Aorta (tissue), 5 donors: Measurements from ENCODE around the gene FTSJ1. TPM values are rescaled to one million over a fixed set of nuclear protein-coding genes. Genes with fewer than 3 reads are reported as not detected.
A peak's percentile ranks its signal among the peaks of the same experiment; 100 is the strongest.
"Not testable (repeated sequence)": the region's sequence is repeated elsewhere in the genome, so short reads cannot be mapped to it uniquely, and the experiment has no call there.

ENCODE experiments used
- ATAC-seq: fragments of 200-7000 bp; cut with Tn5 transposase; one replicate; pipeline ENCODE4 v1.9.1; 2022; ENCODE audit warnings: moderate library complexity; ENCODE audit not compliant: low FRiP score
- DNase-seq, 2 donors: peaks; one replicate each; pipeline ENCODE4 v3.0.0-alpha.2; 2020
- H3K27ac ChIP-seq, 2 donors: one replicate each; pipeline ENCODE4 v1.5.1; 2013; ENCODE audit warnings: low read length in 2 of 2, mild to moderate bottlenecking in 2 of 2, moderate library complexity in 2 of 2, control low read depth in 1 of 2, inconsistent platforms in 1 of 2, low read depth in 1 of 2
- H3K27me3 ChIP-seq, 2 donors: one replicate each; pipeline ENCODE4 v1.6.1; 2013; ENCODE audit warnings: control low read depth in 1 of 2, low read length in 1 of 2, mild to moderate bottlenecking in 1 of 2, moderate library complexity in 1 of 2; ENCODE audit not compliant: insufficient read depth in 2 of 2, control insufficient read depth in 1 of 2
- H3K36me3 ChIP-seq, 2 donors: one replicate each; pipeline ENCODE4 v1.6.1; 2013; ENCODE audit warnings: control low read depth in 1 of 2, low read length in 1 of 2, mild to moderate bottlenecking in 1 of 2; ENCODE audit not compliant: insufficient read depth in 2 of 2, control insufficient read depth in 1 of 2
- H3K4me1 ChIP-seq, 2 donors: one replicate each; pipeline ENCODE4 v1.6.1; 2013; ENCODE audit warnings: low read length in 2 of 2, control low read depth in 1 of 2, mild to moderate bottlenecking in 1 of 2, moderate library complexity in 1 of 2; ENCODE audit not compliant: insufficient read depth in 2 of 2, control insufficient read depth in 1 of 2
- H3K4me3 ChIP-seq, 2 donors: one replicate each; pipeline ENCODE4 v1.5.1; 2013; ENCODE audit warnings: low read length in 2 of 2, control low read depth in 1 of 2, mild to moderate bottlenecking in 1 of 2
- H3K9me3 ChIP-seq: one replicate; pipeline ENCODE4 v1.6.1; 2013; ENCODE audit warnings: mild to moderate bottlenecking, low read length; ENCODE audit not compliant: control insufficient read depth
- WGBS, 2 donors: extraction: QIAGEN DNeasy Blood & Tissue Kit; methylation state at CpG; one replicate each; pipeline ENCODE4 v1.1.7; 2013; 5-methylcytosine and 5-hydroxymethylcytosine counted together
- intact Hi-C, 2 donors: fragments of 100-400 bp; cut with DNase I; formaldehyde crosslinking; loops; one replicate each; pipeline versions ENCODE4 v1.14.2 to v1.15.0; 2022
- long read RNA-seq, 2 donors: library from polyadenylated mRNA; unstranded; transcript quantifications; one replicate each; pipeline ENCODE4 v2.0.0, GENCODE V29; 2020 to 2021
- polyA plus RNA-seq, 2 donors: library from polyadenylated mRNA; stranded (reverse); fragments of 200-250 nt; gene quantifications; one replicate each; pipeline ENCODE4 v1.2.3, GENCODE V29; 2013
- total RNA-seq, 2 donors: library from RNA; stranded (reverse); fragmentation: NEBNext Ultra II Directional; extraction: Animal tissue kit (Norgen Biotek cat#: 25700); gene quantifications; one replicate each; pipeline ENCODE4 v1.2.1, GENCODE V29; 2021
- donor health status: healthy with polysubstance abuse.
- donor health status: Bipolar disorder and iron deficiency.
- donor health status: DM: no; HTN: no; CAD: no.
- donor health status: DM: no; HTN: no; CAD: no.
- donor health status: DM: yes; HTN: yes; CAD: no.

FTSJ1 gene, protein sequence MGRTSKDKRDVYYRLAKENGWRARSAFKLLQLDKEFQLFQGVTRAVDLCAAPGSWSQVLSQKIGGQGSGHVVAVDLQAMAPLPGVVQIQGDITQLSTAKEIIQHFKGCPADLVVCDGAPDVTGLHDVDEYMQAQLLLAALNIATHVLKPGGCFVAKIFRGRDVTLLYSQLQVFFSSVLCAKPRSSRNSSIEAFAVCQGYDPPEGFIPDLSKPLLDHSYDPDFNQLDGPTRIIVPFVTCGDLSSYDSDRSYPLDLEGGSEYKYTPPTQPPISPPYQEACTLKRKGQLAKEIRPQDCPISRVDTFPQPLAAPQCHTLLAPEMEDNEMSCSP
- 10 to 100 TPM; 32.7 to 38.4 TPM for total RNA-seq
- 10 to 100 TPM; 28.5 to 45.1 TPM for polyA plus RNA-seq
- long read RNA-seq, donor 1, transcript FTSJ1-202 (13 exons, 1,892 nt) = major isoform, 68 of 174 reads
- long read RNA-seq, donor 1, partial matches to known transcripts = 11 of 174 reads
- long read RNA-seq, donor 1, other reads (novel, unspliced or antisense) = 92 of 174 reads
- long read RNA-seq, donor 2, transcript FTSJ1-202 (13 exons, 1,892 nt) = major isoform, 6 of 20 reads
- long read RNA-seq, donor 2, partial matches to known transcripts = 3 of 20 reads
- long read RNA-seq, donor 2, other reads (novel, unspliced or antisense) = 10 of 20 reads

DNA sequence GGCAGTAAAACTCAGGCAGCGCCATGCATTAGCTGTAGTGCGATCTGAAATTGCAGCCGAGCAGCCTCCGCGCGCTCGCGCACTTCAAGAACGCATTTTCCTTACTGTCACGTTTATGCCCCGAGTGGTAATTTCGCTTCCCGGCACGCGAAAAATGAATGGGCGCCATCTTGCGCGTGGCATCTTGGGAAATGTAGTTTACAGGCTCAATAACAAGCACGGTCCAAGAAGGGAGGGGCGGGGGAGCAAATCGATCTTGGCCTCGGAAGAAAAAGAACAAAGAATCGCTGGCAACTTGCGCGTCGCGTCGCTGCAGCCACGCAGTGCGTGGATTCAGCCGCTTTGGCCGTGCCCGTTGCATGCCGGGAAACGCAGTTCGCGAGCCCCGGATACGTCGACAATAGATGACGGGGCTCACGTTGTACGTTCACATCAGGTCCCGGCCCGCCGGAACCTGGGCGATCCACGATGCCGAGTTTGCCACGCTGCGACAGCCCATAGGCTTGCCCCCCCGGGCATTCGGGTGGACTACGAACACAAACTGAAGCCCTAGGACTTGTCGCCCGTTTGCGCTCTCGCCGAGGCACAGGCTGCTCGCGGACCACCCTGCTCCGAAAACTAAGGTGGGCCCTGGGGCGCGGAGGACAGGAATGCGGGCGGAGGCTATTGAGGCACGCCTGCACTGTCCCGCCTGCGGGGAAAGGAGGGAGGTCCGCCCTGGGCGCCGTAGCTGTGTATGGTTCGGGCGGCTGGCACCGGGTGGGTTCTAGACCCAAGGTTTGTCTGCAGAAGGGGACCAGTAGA lies at the start of gene FTSJ1:
Gene FTSJ1 (plus strand): TSS at position 426 of the 804 bp plus-strand sequence. CDS start 1,849 bp downstream, outside the sequence.
- Histone ChIP-seq H3K27ac (peak within 1 kb of the TSS in 1 of 2 donors; percentile 83), H3K4me3 (peak within 1 kb of the TSS; percentile 53 to 79), H3K4me1 (no peaks in the 10 kb centered on the region), H3K27me3 (no peaks in the 10 kb centered on the region), H3K36me3 (no peaks in the 10 kb centered on the region), H3K9me3 (no peaks in the 10 kb centered on the region)
- ATAC-seq (peak; percentile 93), DNase-seq (peak; percentile 94)
- intact Hi-C loops = no loop called here
- WGBS, 2 donors = 1 to 35% methylated on average over 75 of the region's 75 CpGs

DNA sequence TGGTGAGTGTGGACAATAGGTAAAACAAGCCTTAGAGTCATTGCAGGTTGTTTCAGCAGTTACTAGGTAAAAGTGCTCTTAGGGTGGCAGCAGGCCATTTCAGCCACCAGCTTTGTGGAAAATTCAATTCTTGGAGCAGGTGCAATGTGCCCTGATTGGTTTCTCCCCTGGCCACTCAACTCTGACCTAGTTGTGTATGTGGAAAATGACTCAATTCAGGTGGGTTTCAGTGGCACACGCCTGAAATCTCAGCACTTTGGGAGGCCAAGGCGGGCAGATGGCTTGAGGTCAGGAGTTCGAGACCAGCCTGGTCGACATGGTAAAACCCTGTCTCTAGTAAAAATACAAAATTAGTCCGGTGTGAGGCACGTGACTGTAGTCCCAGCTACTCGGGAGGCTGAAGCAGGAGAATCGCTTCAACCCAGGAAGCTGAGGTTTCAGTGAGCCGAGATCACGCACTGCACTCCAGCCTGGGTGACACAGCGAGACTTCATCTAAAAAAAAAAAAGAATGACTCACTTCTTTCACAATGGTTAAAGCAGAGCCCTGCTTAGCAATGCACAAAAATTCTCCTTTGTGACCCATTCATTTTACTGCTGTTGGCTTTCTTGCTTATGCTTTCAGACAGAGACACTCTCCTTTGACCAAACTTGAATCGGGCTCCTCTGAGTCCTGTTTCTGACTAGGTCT lies 48.8 kb upstream of the FTSJ1 start:
- ATAC-seq, H3K9me3 ChIP-seq, H3K27me3 ChIP-seq, DNase-seq, H3K4me3 ChIP-seq, intact Hi-C loops, H3K27ac ChIP-seq, H3K36me3 ChIP-seq, H3K4me1 ChIP-seq: not testable (repeated sequence)
- WGBS, 2 donors = no CpG with 5 or more reads among the region's 12 CpGs

DNA sequence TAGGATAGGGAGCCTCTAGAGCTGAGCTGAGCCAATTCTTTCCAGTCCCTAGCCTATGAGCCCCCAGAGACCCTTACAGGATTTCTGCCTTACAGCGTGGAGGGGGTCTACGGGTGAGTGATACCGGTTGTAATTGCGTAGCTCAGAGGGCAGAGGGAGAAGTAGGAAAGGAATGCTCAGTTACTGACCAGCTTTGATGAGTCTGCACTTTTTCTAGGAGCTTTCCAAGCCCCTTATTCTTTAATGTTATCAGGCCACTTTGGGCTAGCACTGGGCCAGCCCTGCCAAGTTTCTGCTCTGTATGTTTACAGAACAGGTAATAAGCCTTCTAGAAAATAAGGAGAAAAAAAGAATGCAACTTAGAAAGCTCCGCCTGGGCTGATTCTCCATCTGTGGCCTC lies 46.4 kb upstream of the FTSJ1 start:
- H3K27me3 ChIP-seq, DNase-seq, H3K4me3 ChIP-seq, H3K9me3 ChIP-seq, H3K4me1 ChIP-seq, H3K27ac ChIP-seq, ATAC-seq, intact Hi-C loops, H3K36me3 ChIP-seq: not testable (repeated sequence)
- 24 to 34% methylated on average over 5 of the region's 5 CpGs for WGBS, 2 donors

DNA sequence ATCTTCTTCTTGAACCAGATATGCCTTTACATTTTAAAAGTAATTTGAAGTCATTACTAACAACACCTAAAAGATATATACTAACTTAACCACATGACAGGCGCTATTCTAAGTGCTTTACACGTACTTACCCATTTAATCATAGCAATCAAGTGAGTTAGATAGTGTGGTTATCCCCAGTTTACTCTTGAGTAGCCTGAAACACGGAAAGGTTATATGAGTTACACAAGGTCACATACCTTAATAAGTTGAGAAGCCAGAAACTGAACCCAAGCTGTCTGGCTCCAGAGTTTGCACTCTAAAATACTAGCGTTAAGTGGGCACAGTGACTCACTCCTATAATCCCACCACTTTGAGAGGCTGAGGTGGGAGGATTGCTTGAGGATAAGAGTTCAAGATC lies 45.8 kb upstream of the FTSJ1 start:
- H3K9me3 ChIP-seq, H3K27me3 ChIP-seq, ATAC-seq, intact Hi-C loops, H3K4me3 ChIP-seq, H3K27ac ChIP-seq, H3K4me1 ChIP-seq, H3K36me3 ChIP-seq, DNase-seq: not testable (repeated sequence)
- 62 to 66% methylated on average over 4 of the region's 4 CpGs for WGBS, 2 donors

DNA sequence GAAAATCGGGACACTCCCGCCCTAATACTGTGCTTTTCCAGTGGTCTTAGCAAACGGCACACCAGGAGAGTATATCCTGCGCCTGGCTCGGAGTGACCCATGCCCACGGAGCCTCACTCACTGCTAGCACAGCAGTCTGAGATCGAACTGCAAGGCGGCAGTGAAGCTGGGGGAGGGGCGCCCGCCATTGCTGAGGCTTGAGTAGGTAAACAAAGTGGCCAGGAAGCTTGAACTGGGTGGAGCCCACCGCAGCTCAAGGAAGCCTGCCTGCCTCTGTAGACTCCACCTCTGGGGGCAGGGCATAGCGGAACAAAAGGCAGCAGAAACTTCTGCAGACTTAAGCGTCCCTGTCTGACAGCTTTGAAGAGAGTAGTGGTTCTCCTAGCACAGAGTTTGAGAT lies 42.3 kb upstream of the FTSJ1 start:
- H3K4me3 ChIP-seq, intact Hi-C loops, H3K4me1 ChIP-seq, H3K36me3 ChIP-seq, ATAC-seq, H3K27me3 ChIP-seq, H3K27ac ChIP-seq, DNase-seq, H3K9me3 ChIP-seq: not testable (repeated sequence)
- 82% methylated on average over 13 of the region's 13 CpGs for WGBS, 2 donors

DNA sequence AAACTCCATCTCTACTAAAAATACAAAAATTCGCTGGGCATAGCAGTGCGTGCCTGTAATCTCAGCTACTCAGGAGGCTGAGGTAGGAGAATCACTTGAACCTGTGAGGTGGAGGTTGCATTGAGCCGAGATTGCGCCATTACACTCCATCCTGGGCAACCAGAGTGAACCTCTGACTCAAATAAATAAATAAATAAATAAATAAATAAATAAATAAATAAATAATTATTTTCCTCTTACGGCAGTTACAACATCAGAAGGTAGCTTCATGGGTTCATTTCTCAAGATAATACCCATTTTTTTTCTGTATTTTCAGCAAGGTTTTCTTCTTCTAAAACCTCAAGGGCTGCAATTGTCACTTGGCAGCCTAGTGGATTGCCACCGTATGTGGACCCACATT lies 28.8 kb upstream of the FTSJ1 start:
- H3K27me3 ChIP-seq, H3K4me3 ChIP-seq, H3K9me3 ChIP-seq, DNase-seq, H3K4me1 ChIP-seq, H3K27ac ChIP-seq, intact Hi-C loops, H3K36me3 ChIP-seq, ATAC-seq: not testable (repeated sequence)
- WGBS, 2 donors = 82 to 88% methylated on average over 6 of the region's 6 CpGs

DNA sequence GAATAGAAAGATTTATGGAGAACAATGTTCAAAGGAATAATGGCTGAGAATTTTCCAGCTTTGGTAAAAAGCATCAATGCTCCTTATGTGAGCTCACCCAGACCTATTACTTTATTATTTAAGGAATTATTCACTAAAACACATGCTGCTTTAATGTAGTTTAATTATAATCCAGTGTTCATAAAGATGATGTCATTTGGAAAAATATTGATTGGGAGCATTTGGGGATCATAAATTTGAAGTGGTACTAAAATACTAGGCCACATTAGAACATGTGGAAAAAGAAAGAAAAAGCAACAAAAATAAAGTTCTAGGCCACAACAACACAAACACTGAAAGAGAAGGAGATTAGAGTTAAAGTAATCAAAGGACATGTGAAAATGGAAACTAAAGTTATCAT lies 25.9 kb upstream of the FTSJ1 start:
- Histone ChIP-seq H3K36me3 (no peaks in the 10 kb centered on the region), H3K9me3 (no peaks in the 10 kb centered on the region), H3K4me3 (no peak overlapping the region), H3K27ac (no peak overlapping the region), H3K27me3 (no peaks in the 10 kb centered on the region), H3K4me1 (no peaks in the 10 kb centered on the region)
- ATAC-seq (no peak), DNase-seq (no peak)
- intact Hi-C loops = no loop called here

DNA sequence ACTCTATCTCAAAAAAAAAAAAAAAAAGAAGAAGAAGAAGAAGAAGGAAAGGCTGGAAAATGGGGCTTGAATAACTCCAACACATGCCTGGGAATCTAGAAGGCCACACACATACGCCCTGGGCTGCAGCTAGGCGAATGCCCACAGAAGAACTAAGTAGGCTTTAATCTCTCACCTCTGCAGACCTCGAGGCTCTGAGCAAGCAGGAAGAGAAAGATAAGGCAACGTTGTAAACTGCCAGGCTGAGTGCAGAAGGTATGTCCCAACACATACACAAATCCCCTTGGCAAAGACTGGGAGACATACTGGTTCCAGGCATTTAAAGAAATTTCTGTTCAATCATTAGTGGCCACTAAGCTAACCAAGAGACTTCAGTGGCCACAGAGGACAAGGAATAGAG lies 24.3 kb upstream of the FTSJ1 start:
- no peak overlapping the region for H3K4me3 ChIP-seq
- DNase-seq (no peak), ATAC-seq (no peak)
- no peak overlapping the region for H3K27ac ChIP-seq
- no peaks in the 10 kb centered on the region for H3K4me1 ChIP-seq
- intact Hi-C loops = no loop called here
- no peaks in the 10 kb centered on the region for H3K27me3 ChIP-seq
- whole genome bisulfite sequencing, 2 donors = 55 to 56% methylated on average over 4 of the region's 4 CpGs
- H3K9me3 ChIP-seq = no peaks in the 10 kb centered on the region
- no peaks in the 10 kb centered on the region for H3K36me3 ChIP-seq
